Measurements from ENCODE around the gene RHOJ. TPM values are rescaled to one million over a fixed set of nuclear protein-coding genes. Genes with fewer than 3 reads are reported as not detected.

Gene RHOJ
- total and polyA plus RNA-seq, 2 of the 13 experiments (the other 11 are each of a cell fraction or from before 2014, with no cell fraction given), result 0.22 to 1.3 TPM

DNA sequence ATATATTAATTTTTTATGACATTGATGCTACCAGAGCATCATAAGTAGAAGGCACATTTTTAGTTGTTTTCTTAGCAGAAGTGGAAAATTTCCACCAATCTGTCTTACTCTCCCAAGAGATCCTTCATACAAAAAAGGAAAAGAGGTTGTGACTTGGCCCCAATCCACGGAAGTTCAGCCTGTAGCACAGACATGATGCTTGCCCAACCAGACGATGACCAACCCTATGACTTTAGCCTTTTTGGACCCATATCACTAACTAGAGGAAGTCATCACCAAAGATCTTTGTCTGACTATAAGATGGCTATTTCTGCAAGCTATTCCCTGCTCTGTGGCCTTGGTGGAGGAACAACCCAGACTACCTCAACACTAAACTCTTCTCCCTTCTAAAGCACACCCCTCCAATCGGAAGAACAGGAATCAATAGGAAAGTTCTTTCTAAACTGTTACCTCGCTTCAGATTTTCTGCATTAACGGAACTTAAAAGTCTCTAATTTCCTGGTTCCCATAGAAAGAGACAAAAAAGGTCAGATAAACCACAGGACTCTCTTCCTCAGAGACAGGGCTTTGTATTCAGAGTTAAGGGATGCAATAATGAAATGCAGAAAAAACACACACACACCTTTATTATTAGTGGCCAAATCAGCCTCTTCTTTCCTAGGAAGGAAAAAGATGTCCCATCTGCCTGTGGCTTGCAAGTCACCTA, 4.1 kb upstream of the RHOJ start:
- no peaks in the 10 kb centered on the region for H3K36me3 ChIP-seq (replicated peaks in 1 of 2; ENCODE audit: control insufficient read depth in 1 of 2, insufficient read depth in 2 of 2, low read length in 2 of 2)
- no peaks in the 10 kb centered on the region for H3K9me3 ChIP-seq (ENCODE audit: low read length)
- under 1% methylated on average over 5 of the region's 5 CpGs for WGBS (ENCODE audit: low lambda C conversion rate)
- POLR2A ChIA-PET, result no interaction called here
- BruUV-seq (replicated peaks), result no TSS peak
- TF ChIP-seq ZFP36 (IDR thresholded peaks at IDR 0.05; ENCODE audit: borderline replicate concordance, low read depth, low read length, partially characterized antibody) (no peak), RXRB (CRISPR knock-in tag; IDR thresholded peaks at IDR 0.05; ENCODE audit: borderline replicate concordance) (no peak), MEIS2 (CRISPR knock-in tag; IDR thresholded peaks at IDR 0.05) (no peak), ZNF460 (CRISPR knock-in tag; IDR thresholded peaks at IDR 0.05; ENCODE audit: borderline replicate concordance) (no peak), NONO (IDR thresholded peaks at IDR 0.05) (no peak), NONO (CRISPR knock-in tag; conservative IDR thresholded peaks at IDR 0.05) (no peak)
- in situ Hi-C loops (cut with HindIII; ENCODE audit: extremely low pct_ligation_motif_present, low pct_unique_long_range_greater_than_20kb), result no loop called here
- peaks cover 0 to 3% of the 10 kb centered on the region in 2 experiments; a peak in 1 of 5 replicates for H3K27me3 ChIP-seq (ENCODE audit: control insufficient read depth in 1 of 2, insufficient read depth in 2 of 2, low read length in 2 of 2)
- no peak overlapping the region for H3K27ac ChIP-seq (ENCODE audit: extremely low read length, insufficient read depth, low read length)
- intact Hi-C loops (cut with micrococcal nuclease; ENCODE audit: unreplicated experiment), result no loop called here
- DNase-seq (ENCODE audit: low spot score), result no peak
- H3K9ac ChIP-seq (ENCODE audit: insufficient read depth, low read depth, low read length), result no peak overlapping the region
- ATAC-seq, result no peak
- FAIRE-seq, result no peak
- H3K4me2 ChIP-seq (ENCODE audit: low read depth, low read length), result no peak overlapping the region
- peaks cover 18% of the 10 kb centered on the region for H3K4me1 ChIP-seq (ENCODE audit: insufficient read depth, low read length)
- CTCF ChIA-PET (ENCODE audit: low intra/inter-chr PET ratio, low total read pairs), result no interaction called here
- H3K4me3 ChIP-seq (replicated peaks in 1 of 3; ENCODE audit: insufficient read depth in 1 of 3, low read depth in 2 of 3, low read length in 3 of 3), result no peak overlapping the region
- H4K20me1 ChIP-seq (ENCODE audit: insufficient read depth, low read length), result no peaks in the 10 kb centered on the region
- H3K79me2 ChIP-seq (ENCODE audit: insufficient read depth, low read length), result no peaks in the 10 kb centered on the region
- no peak overlapping the region for H2AFZ ChIP-seq (ENCODE audit: low read length)

DNA sequence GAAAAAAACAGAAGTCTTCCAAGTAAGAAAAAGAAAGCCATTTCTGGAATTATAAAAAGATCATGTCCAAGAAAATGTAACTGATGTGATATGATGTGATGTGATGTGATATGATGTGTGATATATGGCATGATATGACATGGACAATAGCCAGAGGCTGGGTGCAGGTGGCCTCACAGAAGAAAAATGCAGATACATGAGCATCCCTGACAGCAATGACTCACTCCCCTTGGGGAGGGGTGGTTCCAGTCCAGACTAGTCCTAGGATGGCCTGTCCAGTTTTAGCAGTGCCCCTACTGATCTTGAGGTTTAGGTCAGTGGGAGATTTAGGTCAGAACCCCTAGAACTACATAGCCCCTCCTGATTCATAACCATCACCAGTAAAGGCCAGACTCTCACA, 3.5 kb upstream of the RHOJ start:
- no peak for DNase-seq (ENCODE audit: low spot score)
- no peak overlapping the region for H3K27ac ChIP-seq (ENCODE audit: extremely low read length, insufficient read depth, low read length)
- TF ChIP-seq, protein P1, sequence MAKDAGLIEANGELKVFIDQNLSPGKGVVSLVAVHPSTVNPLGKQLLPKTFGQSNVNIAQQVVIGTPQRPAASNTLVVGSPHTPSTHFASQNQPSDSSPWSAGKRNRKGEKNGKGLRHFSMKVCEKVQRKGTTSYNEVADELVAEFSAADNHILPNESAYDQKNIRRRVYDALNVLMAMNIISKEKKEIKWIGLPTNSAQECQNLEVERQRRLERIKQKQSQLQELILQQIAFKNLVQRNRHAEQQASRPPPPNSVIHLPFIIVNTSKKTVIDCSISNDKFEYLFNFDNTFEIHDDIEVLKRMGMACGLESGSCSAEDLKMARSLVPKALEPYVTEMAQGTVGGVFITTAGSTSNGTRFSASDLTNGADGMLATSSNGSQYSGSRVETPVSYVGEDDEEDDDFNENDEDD (CRISPR knock-in tag; IDR thresholded peaks at IDR 0.05; ENCODE audit: borderline replicate concordance), result no peak
- TF ChIP-seq SATB2 (CRISPR knock-in tag; IDR thresholded peaks at IDR 0.05) (no peak), SP2 (CRISPR knock-in tag; IDR thresholded peaks at IDR 0.05) (no peak), U2AF1 (optimal IDR thresholded peaks at IDR 0.05; ENCODE audit: low read depth, low read length) (no peak), NCOA2 (CRISPR knock-in tag; IDR thresholded peaks at IDR 0.05) (no peak)
- TF ChIP-seq, protein P2, sequence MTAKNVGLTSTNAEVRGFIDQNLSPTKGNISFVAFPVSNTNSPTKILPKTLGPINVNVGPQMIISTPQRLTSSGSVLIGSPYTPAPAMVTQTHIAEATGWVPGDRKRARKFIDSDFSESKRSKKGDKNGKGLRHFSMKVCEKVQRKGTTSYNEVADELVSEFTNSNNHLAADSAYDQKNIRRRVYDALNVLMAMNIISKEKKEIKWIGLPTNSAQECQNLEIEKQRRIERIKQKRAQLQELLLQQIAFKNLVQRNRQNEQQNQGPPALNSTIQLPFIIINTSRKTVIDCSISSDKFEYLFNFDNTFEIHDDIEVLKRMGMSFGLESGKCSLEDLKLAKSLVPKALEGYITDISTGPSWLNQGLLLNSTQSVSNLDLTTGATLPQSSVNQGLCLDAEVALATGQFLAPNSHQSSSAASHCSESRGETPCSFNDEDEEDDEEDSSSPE (CRISPR knock-in tag; IDR thresholded peaks at IDR 0.05), result no peak

More for the DNA sequence above, 3.5 kb upstream of the RHOJ start:
- intact Hi-C loops (cut with micrococcal nuclease; ENCODE audit: unreplicated experiment) (no loop called here), in situ Hi-C loops (cut with HindIII; ENCODE audit: extremely low pct_ligation_motif_present, low pct_unique_long_range_greater_than_20kb) (no loop called here)
- Histone ChIP-seq H3K27me3 (ENCODE audit: control insufficient read depth in 1 of 2, insufficient read depth in 2 of 2, low read length in 2 of 2) (peaks cover 0 to 3% of the 10 kb centered on the region in 2 experiments; a peak in 1 of 5 replicates), H2AFZ (ENCODE audit: low read length) (no peak overlapping the region), H3K4me3 (replicated peaks in 1 of 3; ENCODE audit: insufficient read depth in 1 of 3, low read depth in 2 of 3, low read length in 3 of 3) (no peak overlapping the region), H3K9me3 (ENCODE audit: low read length) (no peaks in the 10 kb centered on the region), H3K4me2 (ENCODE audit: low read depth, low read length) (no peak overlapping the region), H3K79me2 (ENCODE audit: insufficient read depth, low read length) (no peaks in the 10 kb centered on the region), H4K20me1 (ENCODE audit: insufficient read depth, low read length) (no peaks in the 10 kb centered on the region), H3K36me3 (replicated peaks in 1 of 2; ENCODE audit: control insufficient read depth in 1 of 2, insufficient read depth in 2 of 2, low read length in 2 of 2) (no peaks in the 10 kb centered on the region), H3K4me1 (ENCODE audit: insufficient read depth, low read length) (peaks cover 18% of the 10 kb centered on the region), H3K9ac (ENCODE audit: insufficient read depth, low read depth, low read length) (no peak overlapping the region)
- FAIRE-seq (no peak), ATAC-seq (no peak)
- ChIA-PET POLR2A (no interaction called here), CTCF (ENCODE audit: low intra/inter-chr PET ratio, low total read pairs) (no interaction called here)
- no TSS peak for BruUV-seq (replicated peaks)
